ENCODE data around the gene MAP4K4.
A peak's percentile ranks its signal among the peaks of the same experiment; 100 is the strongest.

The MAP4K4 gene

GRCh38 chr2:101781326-101781725 is 83.8 kb downstream of the MAP4K4 start:
- Histone ChIP-seq H3K27ac (no peak overlapping the region), H3K36me3 (replicated peaks) (no peaks in the 10 kb centered on the region), H3K4me3 (ENCODE audit: low read depth, low read length) (no peak overlapping the region), H3K27me3 (replicated peaks) (no peaks in the 10 kb centered on the region)
- TF ChIP-seq, protein P1, sequence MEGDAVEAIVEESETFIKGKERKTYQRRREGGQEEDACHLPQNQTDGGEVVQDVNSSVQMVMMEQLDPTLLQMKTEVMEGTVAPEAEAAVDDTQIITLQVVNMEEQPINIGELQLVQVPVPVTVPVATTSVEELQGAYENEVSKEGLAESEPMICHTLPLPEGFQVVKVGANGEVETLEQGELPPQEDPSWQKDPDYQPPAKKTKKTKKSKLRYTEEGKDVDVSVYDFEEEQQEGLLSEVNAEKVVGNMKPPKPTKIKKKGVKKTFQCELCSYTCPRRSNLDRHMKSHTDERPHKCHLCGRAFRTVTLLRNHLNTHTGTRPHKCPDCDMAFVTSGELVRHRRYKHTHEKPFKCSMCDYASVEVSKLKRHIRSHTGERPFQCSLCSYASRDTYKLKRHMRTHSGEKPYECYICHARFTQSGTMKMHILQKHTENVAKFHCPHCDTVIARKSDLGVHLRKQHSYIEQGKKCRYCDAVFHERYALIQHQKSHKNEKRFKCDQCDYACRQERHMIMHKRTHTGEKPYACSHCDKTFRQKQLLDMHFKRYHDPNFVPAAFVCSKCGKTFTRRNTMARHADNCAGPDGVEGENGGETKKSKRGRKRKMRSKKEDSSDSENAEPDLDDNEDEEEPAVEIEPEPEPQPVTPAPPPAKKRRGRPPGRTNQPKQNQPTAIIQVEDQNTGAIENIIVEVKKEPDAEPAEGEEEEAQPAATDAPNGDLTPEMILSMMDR (IDR thresholded peaks at IDR 0.05; ENCODE audit: low read depth, low read length, missing control alignments): no peak
- DNase-seq: no peak
- in situ Hi-C loops (cut with HindIII; ENCODE audit: low pct_ligation_motif_present, low sequenced_read_pairs): no loop called here

- no peak for DNase-seq
- Histone ChIP-seq H3K36me3 (replicated peaks) (no peaks in the 10 kb centered on the region), H3K4me3 (ENCODE audit: low read depth, low read length) (no peak overlapping the region), H3K27me3 (replicated peaks) (no peaks in the 10 kb centered on the region), H3K27ac (no peak overlapping the region)
- TF ChIP-seq, protein P1 (IDR thresholded peaks at IDR 0.05; ENCODE audit: low read depth, low read length, missing control alignments): no peak
- in situ Hi-C loops (cut with HindIII; ENCODE audit: low pct_ligation_motif_present, low sequenced_read_pairs): no loop called here
Measured at GRCh38 chr2:101781791-101782426, 84.4 kb downstream of the MAP4K4 start.

DNA sequence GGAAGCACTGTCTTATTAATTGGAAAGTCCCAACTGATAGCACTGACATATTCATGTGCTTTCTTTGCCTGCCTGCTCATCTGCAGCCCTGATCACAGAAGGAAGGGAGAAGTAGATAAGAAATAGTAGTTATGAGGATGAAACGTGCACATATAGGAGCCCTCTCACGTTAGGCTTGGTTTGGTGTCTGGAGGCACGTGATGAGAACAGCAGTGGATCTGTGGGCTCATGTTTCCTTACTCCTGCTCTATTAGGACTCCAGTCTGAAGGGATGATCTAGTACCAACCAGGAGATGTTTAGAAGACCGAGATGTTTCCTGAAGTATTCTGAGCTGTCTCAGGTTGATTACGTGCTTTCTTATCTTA is 84.9 kb downstream of the MAP4K4 start:
- in situ Hi-C loops (cut with HindIII; ENCODE audit: low pct_ligation_motif_present, low sequenced_read_pairs): no loop called here
- Histone ChIP-seq H3K27ac (no peak overlapping the region), H3K4me3 (ENCODE audit: low read depth, low read length) (no peak overlapping the region)

GRCh38 chr2:101787097-101787496 is 89.6 kb downstream of the MAP4K4 start:
- H3K27ac ChIP-seq: peak overlapping the region; percentile 37
- no peaks in the 10 kb centered on the region for H3K27me3 ChIP-seq (replicated peaks)
- TF ChIP-seq, protein P1 (IDR thresholded peaks at IDR 0.05; ENCODE audit: low read depth, low read length, missing control alignments): no peak
- peaks cover 5% of the 10 kb centered on the region for H3K36me3 ChIP-seq (replicated peaks)
- in situ Hi-C loops (cut with HindIII; ENCODE audit: low pct_ligation_motif_present, low sequenced_read_pairs): no loop called here
- DNase-seq: no peak
- H3K4me3 ChIP-seq (ENCODE audit: low read depth, low read length): no peak overlapping the region

More for the DNA sequence above, 84.9 kb downstream of the MAP4K4 start:
- Histone ChIP-seq H3K36me3 (replicated peaks) (no peaks in the 10 kb centered on the region), H3K27me3 (replicated peaks) (no peaks in the 10 kb centered on the region)
- DNase-seq: no peak
- TF ChIP-seq, protein P1 (IDR thresholded peaks at IDR 0.05; ENCODE audit: low read depth, low read length, missing control alignments): no peak

DNA sequence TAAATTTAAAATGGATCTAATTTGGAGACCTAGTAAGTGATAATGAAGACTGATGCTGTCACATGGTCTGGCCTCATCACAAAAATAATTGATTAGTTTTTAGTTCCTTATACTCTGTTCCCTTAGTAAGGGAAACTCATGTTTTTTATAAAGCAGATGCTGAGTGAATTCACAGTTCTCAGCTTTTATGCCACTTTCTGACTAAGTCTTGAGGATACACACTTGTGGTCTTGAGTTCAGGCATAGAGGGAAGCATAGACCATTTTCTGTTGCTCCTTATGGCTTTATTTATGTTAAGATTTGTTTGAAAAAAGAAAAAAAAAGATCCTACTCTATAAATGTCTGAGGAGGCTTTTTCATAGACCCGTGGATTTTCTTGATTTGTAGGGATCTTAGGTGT is 91.1 kb downstream of the MAP4K4 start:
- H3K27me3 ChIP-seq (replicated peaks): no peaks in the 10 kb centered on the region
- in situ Hi-C loops (cut with HindIII; ENCODE audit: low pct_ligation_motif_present, low sequenced_read_pairs): no loop called here
- H3K4me3 ChIP-seq (ENCODE audit: low read depth, low read length): no peak overlapping the region
- DNase-seq: no peak
- peaks cover 5% of the 10 kb centered on the region for H3K36me3 ChIP-seq (replicated peaks)
- no peak overlapping the region for H3K27ac ChIP-seq
- TF ChIP-seq, protein P1 (IDR thresholded peaks at IDR 0.05; ENCODE audit: low read depth, low read length, missing control alignments): no peak

All from brain microvascular endothelial cell (primary cell).